NCI-H1105 (cell line): ENCODE measurements around the gene HES3.

Experiments used
- DNase-seq: peaks from one replicate; lab custom pipeline; 2025; lab: John Stamatoyannopoulos, UW

The HES3 gene

GRCh38 chr1:6279613-6280383 is 35.8 kb downstream of the HES3 start:
- no peak for DNase-seq

GRCh38 chr1:6280761-6281451 is 36.9 kb downstream of the HES3 start:
- DNase-seq: no peak

GRCh38 chr1:6281511-6282402 is 37.8 kb downstream of the HES3 start:
- DNase-seq: no peak

- no peak for DNase-seq
These were observed 38.7 kb downstream of the HES3 start for GRCh38 chr1:6282577-6283270.

GRCh38 chr1:6285336-6285735 is 41.4 kb downstream of the HES3 start:
- no peak for DNase-seq

GRCh38 chr1:6286266-6286665 is 42.3 kb downstream of the HES3 start:
- no peak for DNase-seq

- no peak for DNase-seq
These were observed 43.0 kb downstream of the HES3 start for GRCh38 chr1:6287029-6287428.

- peak; percentile 91 for DNase-seq
These were observed 43.5 kb downstream of the HES3 start for GRCh38 chr1:6287431-6287886.

GRCh38 chr1:6288026-6288425 is 44.0 kb downstream of the HES3 start:
- DNase-seq: no peak

GRCh38 chr1:6288665-6289064 is 44.7 kb downstream of the HES3 start:
- DNase-seq: no peak

GRCh38 chr1:6292102-6292501 is 48.1 kb downstream of the HES3 start:
- no peak for DNase-seq

- DNase-seq: no peak
These were observed 50.3 kb downstream of the HES3 start for GRCh38 chr1:6294080-6294889.

- DNase-seq: no peak
These were observed 51.0 kb downstream of the HES3 start for GRCh38 chr1:6294890-6295556.
